Neural cell (in vitro differentiated cells): ENCODE results near the gene WDR70. TPM values are rescaled to one million over a fixed set of nuclear protein-coding genes. Genes with fewer than 3 reads are reported as not detected.

Source experiments
- polyA plus RNA-seq: library from polyadenylated mRNA; depleted of rRNA; stranded (reverse); fragments of >200 nt; gene quantifications from 2 replicates; pipeline ENCODE4 v1.2.3, GENCODE V29; 2014
- small RNA-seq, 3 experiments: library from RNA; depleted of rRNA; stranded (forward); fragments of <200 nt; gene quantifications; one replicate each; pipeline ENCODE3, GENCODE V24; 2012

The WDR70 gene
- polyA plus RNA-seq, 1 donor from 2014 or later = 40.9 TPM

Small RNA genes within 50 kb of the gene (small RNA-seq; reads per million reads assigned to genes)
- gene RNU6-1190P (0 reads per million in 3 experiments), gene RNU6-484P (0 to 0.10 (median 0.10) reads per million in 3 experiments)

Other genes with a start within 250 kb of the WDR70 start
- gene CPLANE1, start 129.9 kb upstream of the WDR70 start, polyA plus RNA-seq = 26.0 and 31.1 TPM in 2 replicates
- 15.1 and 15.9 TPM in 2 replicates for gene NUP155, start 8.2 kb upstream of the WDR70 start, polyA plus RNA-seq